ENCODE results near the gene ODAD3.
A peak's percentile ranks its signal among the peaks of the same experiment; 100 is the strongest.

DNA sequence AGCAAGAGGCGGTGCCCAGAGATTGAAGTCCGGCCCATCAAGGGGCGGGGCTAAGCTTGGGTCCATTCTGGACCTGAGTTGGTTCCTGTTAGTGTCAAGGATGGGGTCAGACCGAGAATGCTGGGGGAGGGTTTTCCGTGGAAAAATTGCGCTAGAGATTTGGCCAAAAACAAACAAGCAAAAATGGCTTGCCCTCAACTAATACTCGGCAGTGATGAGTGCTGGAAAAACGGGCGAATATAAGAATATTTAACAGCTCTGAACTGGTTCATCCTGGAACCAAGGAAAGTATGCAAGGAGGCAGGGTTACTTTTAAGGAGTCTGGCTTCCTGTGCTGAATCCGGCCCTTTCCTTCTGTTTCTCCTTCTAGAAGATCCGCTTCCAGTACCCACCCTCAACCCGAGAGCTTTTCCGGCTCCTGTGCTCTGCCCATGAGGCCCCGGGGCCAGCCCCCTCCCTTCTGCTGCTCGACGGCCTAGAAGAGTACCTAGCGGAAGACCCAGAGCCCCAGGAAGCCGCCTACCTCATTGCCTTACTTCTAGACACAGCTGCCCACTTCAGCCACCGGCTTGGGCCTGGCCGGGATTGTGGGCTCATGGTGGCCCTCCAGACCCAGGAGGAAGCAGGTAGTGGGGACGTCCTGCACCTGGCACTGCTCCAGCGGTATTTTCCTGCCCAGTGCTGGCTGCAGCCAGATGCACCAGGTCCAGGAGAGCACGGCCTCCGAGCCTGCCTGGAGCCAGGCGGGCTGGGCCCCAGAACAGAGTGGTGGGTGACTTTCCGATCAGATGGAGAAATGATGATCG is 59.6 kb downstream of the ODAD3 start:
- no peak for TF ChIP-seq POLR2A (IDR thresholded peaks at IDR 0.05; ENCODE audit: low read depth)
- TF ChIP-seq, protein P1, sequence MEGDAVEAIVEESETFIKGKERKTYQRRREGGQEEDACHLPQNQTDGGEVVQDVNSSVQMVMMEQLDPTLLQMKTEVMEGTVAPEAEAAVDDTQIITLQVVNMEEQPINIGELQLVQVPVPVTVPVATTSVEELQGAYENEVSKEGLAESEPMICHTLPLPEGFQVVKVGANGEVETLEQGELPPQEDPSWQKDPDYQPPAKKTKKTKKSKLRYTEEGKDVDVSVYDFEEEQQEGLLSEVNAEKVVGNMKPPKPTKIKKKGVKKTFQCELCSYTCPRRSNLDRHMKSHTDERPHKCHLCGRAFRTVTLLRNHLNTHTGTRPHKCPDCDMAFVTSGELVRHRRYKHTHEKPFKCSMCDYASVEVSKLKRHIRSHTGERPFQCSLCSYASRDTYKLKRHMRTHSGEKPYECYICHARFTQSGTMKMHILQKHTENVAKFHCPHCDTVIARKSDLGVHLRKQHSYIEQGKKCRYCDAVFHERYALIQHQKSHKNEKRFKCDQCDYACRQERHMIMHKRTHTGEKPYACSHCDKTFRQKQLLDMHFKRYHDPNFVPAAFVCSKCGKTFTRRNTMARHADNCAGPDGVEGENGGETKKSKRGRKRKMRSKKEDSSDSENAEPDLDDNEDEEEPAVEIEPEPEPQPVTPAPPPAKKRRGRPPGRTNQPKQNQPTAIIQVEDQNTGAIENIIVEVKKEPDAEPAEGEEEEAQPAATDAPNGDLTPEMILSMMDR (IDR thresholded peaks at IDR 0.05): no peak
- TF ChIP-seq POLR2AphosphoS5 (IDR thresholded peaks at IDR 0.05): peak; percentile 84 to 90
- no peak for TF ChIP-seq EP300 (IDR thresholded peaks at IDR 0.05)

Measured in esophagus muscularis mucosa (tissue), 4 donors.